Smooth muscle cell (in vitro differentiated cells): ENCODE measurements around the gene PSKH1. TPM values are rescaled to one million over a fixed set of nuclear protein-coding genes. Genes with fewer than 3 reads are reported as not detected.
"Not testable (repeated sequence)": the region's sequence is repeated elsewhere in the genome, so short reads cannot be mapped to it uniquely, and the experiment has no call there.

ENCODE experiments used
- DNase-seq: peaks from one replicate; lab custom pipeline; 2025; ENCODE audit not compliant: unreplicated experiment; lab: John Stamatoyannopoulos, UW
- H2AFZ ChIP-seq: fragments of 200-600 bp; sonication (generic); 2 replicates; pipeline ENCODE4 v1.6.0; 2016; ENCODE audit warnings: antibody characterized with exemption, low read depth, mild to moderate bottlenecking
- H3F3A ChIP-seq: fragments of 200-600 bp; sonication (generic); 2 replicates; pipeline ENCODE4 v1.6.0; 2017; ENCODE audit warnings: antibody characterized with exemption, low read depth
- H3K27ac ChIP-seq: fragments of 200-600 bp; sonication (generic); 2 replicates; pipeline ENCODE4 v1.5.1; 2016; ENCODE audit warnings: low read depth, mild to moderate bottlenecking
- H3K27me3 ChIP-seq: fragments of 200-600 bp; sonication (generic); 2 replicates; pipeline ENCODE4 v1.6.1; 2016; ENCODE audit warnings: low read depth, mild to moderate bottlenecking
- H3K36me3 ChIP-seq: fragments of 200-600 bp; sonication (generic); 2 replicates; pipeline ENCODE4 v1.5.1; 2016; ENCODE audit warnings: low read depth
- H3K4me1 ChIP-seq: fragments of 200-600 bp; sonication (generic); 2 replicates; pipeline ENCODE4 v1.5.1; 2016; ENCODE audit warnings: low read depth
- H3K4me2 ChIP-seq: fragments of 200-600 bp; sonication (generic); 2 replicates; pipeline ENCODE4 v1.6.0; 2016; ENCODE audit warnings: mild to moderate bottlenecking
- H3K4me3 ChIP-seq: fragments of 200-600 bp; sonication (generic); 2 replicates; pipeline ENCODE4 v1.5.1; 2016; ENCODE audit warnings: mild to moderate bottlenecking
- H3K79me2 ChIP-seq: fragments of 200-600 bp; sonication (generic); 2 replicates; pipeline ENCODE4 v1.6.0; 2016; ENCODE audit warnings: low read depth, mild to moderate bottlenecking
- H3K9ac ChIP-seq: fragments of 200-600 bp; sonication (generic); 2 replicates; pipeline ENCODE4 v1.6.0; 2016; ENCODE audit warnings: low read depth
- H3K9me3 ChIP-seq: fragments of 200-600 bp; sonication (generic); replicated peaks from 2 replicates; pipeline ENCODE4 v1.5.1; 2016; ENCODE audit warnings: low read depth
- H4K20me1 ChIP-seq: fragments of 200-600 bp; sonication (generic); 2 replicates; pipeline ENCODE4 v1.6.0; 2016; ENCODE audit warnings: low read depth
- CTCF ChIP-seq: fragments of 200-600 bp; sonication (generic); IDR thresholded peaks from 2 replicates; pipeline ENCODE4 v1.5.1; 2017; ENCODE audit warnings: borderline replicate concordance, mild to moderate bottlenecking, antibody characterized with exemption; ENCODE audit not compliant: insufficient read depth, poor library complexity, severe bottlenecking
- WGBS: methylation state at CpG from one replicate; pipeline ENCODE4 v1.1.7; 2016; ENCODE audit warnings: low lambda C conversion rate; 5-methylcytosine and 5-hydroxymethylcytosine counted together
- polyA plus RNA-seq: library from polyadenylated mRNA; unstranded; fragments of >200 nt; fragmentation: Nextera tagmentation; extraction: Ambion mirVana; gene quantifications from 2 replicates; pipeline ENCODE4 v1.2.1, GENCODE V29; 2016
- total RNA-seq: library from RNA; depleted of rRNA; stranded (reverse); fragments of >200 nt; gene quantifications from 2 replicates; pipeline ENCODE4 v1.2.3, GENCODE V29; 2014

Gene PSKH1
- total and polyA plus RNA-seq, 2 experiments from 2014 or later = 15.3 to 36.0 TPM

GRCh38 chr16:67860589-67861398 lies 32.3 kb upstream of the PSKH1 start:
- no peak overlapping the region for H3K4me3 ChIP-seq
- TF ChIP-seq CTCF = no peak
- H3K27me3 ChIP-seq = no peaks in the 10 kb centered on the region
- no peak overlapping the region for H3K4me2 ChIP-seq
- peaks cover 99% of the 10 kb centered on the region for H4K20me1 ChIP-seq
- WGBS = 78% methylated on average over 8 of the region's 8 CpGs
- H3K79me2 ChIP-seq = peaks cover 96% of the 10 kb centered on the region
- no peaks in the 10 kb centered on the region for H3K4me1 ChIP-seq
- no peak for DNase-seq
- peak overlapping the region; percentile 56 for H3K9ac ChIP-seq
- peak overlapping the region; percentile 88 for H3K27ac ChIP-seq
- no peaks in the 10 kb centered on the region for H3K9me3 ChIP-seq
- no peaks in the 10 kb centered on the region for H3K36me3 ChIP-seq
- H3F3A ChIP-seq = no peaks in the 10 kb centered on the region
- H2AFZ ChIP-seq = no peak overlapping the region

- no peak for DNase-seq
- Histone ChIP-seq H3K36me3 (no peaks in the 10 kb centered on the region), H4K20me1 (peaks cover 95% of the 10 kb centered on the region), H2AFZ (no peak overlapping the region), H3K9me3 (no peaks in the 10 kb centered on the region), H3K4me3 (no peak overlapping the region), H3K4me1 (no peaks in the 10 kb centered on the region), H3K27me3 (no peaks in the 10 kb centered on the region), H3K9ac (peak overlapping the region; percentile 4), H3K27ac (peak overlapping the region; percentile 88), H3K4me2 (no peak overlapping the region), H3F3A (no peaks in the 10 kb centered on the region), H3K79me2 (peaks cover 95% of the 10 kb centered on the region)
- 93% methylated on average over 6 of the region's 6 CpGs for WGBS
- no peak for TF ChIP-seq CTCF
Observed at GRCh38 chr16:67861877-67862276, 31.2 kb upstream of the PSKH1 start.

- H2AFZ ChIP-seq = no peak overlapping the region
- H3K27ac ChIP-seq = peak overlapping the region; percentile 88
- 76% methylated on average over 11 of the region's 11 CpGs for WGBS
- H3K4me1 ChIP-seq = no peaks in the 10 kb centered on the region
- H3F3A ChIP-seq = peaks cover 6% of the 10 kb centered on the region
- no peaks in the 10 kb centered on the region for H3K27me3 ChIP-seq
- peaks cover 94% of the 10 kb centered on the region for H4K20me1 ChIP-seq
- no peak for DNase-seq
- no peak overlapping the region for H3K4me2 ChIP-seq
- H3K9ac ChIP-seq = peak overlapping the region; percentile 58
- H3K79me2 ChIP-seq = peaks cover 94% of the 10 kb centered on the region
- no peak for TF ChIP-seq CTCF
- no peaks in the 10 kb centered on the region for H3K9me3 ChIP-seq
- H3K4me3 ChIP-seq = no peak overlapping the region
- no peaks in the 10 kb centered on the region for H3K36me3 ChIP-seq
Observed at GRCh38 chr16:67862623-67863583, 30.2 kb upstream of the PSKH1 start.

- not testable (repeated sequence) for H2AFZ ChIP-seq, DNase-seq, H3K9ac ChIP-seq, H3F3A ChIP-seq, H3K4me1 ChIP-seq, H3K9me3 ChIP-seq, H3K36me3 ChIP-seq, H3K4me3 ChIP-seq, H3K27me3 ChIP-seq, H3K4me2 ChIP-seq
- peaks cover 82% of the 10 kb centered on the region for H3K79me2 ChIP-seq
- H4K20me1 ChIP-seq = peaks cover 86% of the 10 kb centered on the region
- 96% methylated on average over 5 of the region's 6 CpGs for WGBS
- H3K27ac ChIP-seq = peak overlapping the region; percentile 88
Observed at GRCh38 chr16:67864044-67864443, 29.0 kb upstream of the PSKH1 start.
